HG03520 (cell line): ENCODE results near the gene IL10RB.

Source experiments
- ATAC-seq: cut with Tn5 transposase; IDR thresholded peaks from one replicate; pipeline ENCODE4 v1.9.1; 2021; ENCODE audit warnings: mild to moderate bottlenecking, moderate library complexity; ENCODE audit not compliant: unreplicated experiment

IL10RB gene

GRCh38 chr21:33325222-33326067 lies 59.3 kb downstream of the IL10RB start:
- ATAC-seq, result peak; percentile 21

- no peak for ATAC-seq
Observed at GRCh38 chr21:33327326-33327725, 61.2 kb downstream of the IL10RB start.

- ATAC-seq, result no peak
Observed at GRCh38 chr21:33327792-33328433, 61.7 kb downstream of the IL10RB start.

- ATAC-seq, result no peak
Observed at GRCh38 chr21:33330726-33331125, 64.6 kb downstream of the IL10RB start.

- ATAC-seq, result peak; percentile 76
Observed at GRCh38 chr21:33332143-33332542, 66.0 kb downstream of the IL10RB start.

GRCh38 chr21:33334191-33334590 lies 68.0 kb downstream of the IL10RB start:
- no peak for ATAC-seq

- ATAC-seq, result no peak
Observed at GRCh38 chr21:33334824-33335223, 68.7 kb downstream of the IL10RB start.

- ATAC-seq, result no peak
Observed at GRCh38 chr21:33339135-33339534, 73.0 kb downstream of the IL10RB start.

- ATAC-seq, result no peak
Observed at GRCh38 chr21:33339918-33340317, 73.8 kb downstream of the IL10RB start.

- ATAC-seq, result no peak
Observed at GRCh38 chr21:33345751-33346238, 79.6 kb downstream of the IL10RB start.
